WTC11 (cell line): ENCODE data around the gene TRDMT1.

Experiments used
- CBFB ChIP-seq: sonication (generic); formaldehyde crosslinking; IDR thresholded peaks from 2 replicates; pipeline ENCODE4 v1.8.1; 2022; ENCODE audit warnings: mild to moderate bottlenecking, low read depth, missing genetic modification reagents
- ELF4 ChIP-seq: sonication (generic); formaldehyde crosslinking; IDR thresholded peaks from 2 replicates; pipeline ENCODE4 v1.8.1; 2022; ENCODE audit warnings: low read depth, mild to moderate bottlenecking, moderate library complexity, missing genetic modification reagents
- ESRRA ChIP-seq: sonication (generic); formaldehyde crosslinking; IDR thresholded peaks from 2 replicates; pipeline ENCODE4 v1.8.1; 2022; ENCODE audit warnings: mild to moderate bottlenecking, missing genetic modification reagents, borderline replicate concordance
- FOXP1 ChIP-seq: sonication (generic); formaldehyde crosslinking; IDR thresholded peaks from 2 replicates; pipeline ENCODE4 v1.8.0; 2022; ENCODE audit warnings: missing genetic modification reagents, mild to moderate bottlenecking, moderate library complexity, borderline replicate concordance
- IRF2 ChIP-seq: sonication (generic); formaldehyde crosslinking; IDR thresholded peaks from 2 replicates; pipeline ENCODE4 v1.8.0; 2022; ENCODE audit warnings: low read depth, missing genetic modification reagents, borderline replicate concordance
- JUN ChIP-seq: sonication (generic); formaldehyde crosslinking; IDR thresholded peaks from 2 replicates; pipeline ENCODE4 v1.8.0; 2023; ENCODE audit warnings: mild to moderate bottlenecking, missing genetic modification reagents
- NFE2L1 ChIP-seq: sonication (generic); formaldehyde crosslinking; IDR thresholded peaks from 2 replicates; pipeline ENCODE4 v1.8.1; 2023; ENCODE audit warnings: missing genetic modification reagents
- SP1 ChIP-seq: sonication (generic); formaldehyde crosslinking; conservative IDR thresholded peaks from 2 replicates; pipeline ENCODE4 v1.8.1; 2022; ENCODE audit warnings: missing genetic modification reagents
- TF ChIP-seq, protein P1 (sequence below): fragments of 200-600 bp; IDR thresholded peaks from 2 replicates; pipeline ENCODE4 v1.8.0; 2022; ENCODE audit warnings: antibody characterized with exemption
- TF ChIP-seq, protein P2 (sequence below): sonication (generic); formaldehyde crosslinking; IDR thresholded peaks from 2 replicates; pipeline ENCODE4 v1.8.1; 2022; ENCODE audit warnings: low read depth, mild to moderate bottlenecking, moderate library complexity, missing genetic modification reagents, borderline replicate concordance
- TF ChIP-seq, protein P3 (sequence below): sonication (generic); formaldehyde crosslinking; IDR thresholded peaks from 2 replicates; pipeline ENCODE4 v1.8.0; 2022; ENCODE audit warnings: mild to moderate bottlenecking, missing genetic modification reagents

DNA sequence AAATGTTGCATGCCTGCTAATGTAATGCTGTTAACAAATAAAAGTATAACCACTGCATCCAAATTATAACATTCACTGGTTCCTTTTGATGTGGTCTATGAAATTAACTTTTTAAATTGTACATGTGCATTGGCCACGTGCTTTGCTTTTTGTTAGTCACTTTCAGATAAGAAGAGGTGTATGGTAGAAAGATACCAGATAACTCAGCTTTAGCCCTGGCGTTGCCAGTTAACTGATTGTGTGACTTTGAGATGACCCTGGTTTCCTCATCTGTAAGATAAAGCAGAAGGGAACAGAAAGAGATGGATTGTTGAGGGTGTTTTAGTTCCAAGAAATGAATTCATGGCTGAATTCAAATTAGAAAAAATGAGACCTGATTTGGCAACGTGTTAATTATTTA lies 1.9 kb upstream of the TRDMT1 start:
- TF ChIP-seq, protein P1, sequence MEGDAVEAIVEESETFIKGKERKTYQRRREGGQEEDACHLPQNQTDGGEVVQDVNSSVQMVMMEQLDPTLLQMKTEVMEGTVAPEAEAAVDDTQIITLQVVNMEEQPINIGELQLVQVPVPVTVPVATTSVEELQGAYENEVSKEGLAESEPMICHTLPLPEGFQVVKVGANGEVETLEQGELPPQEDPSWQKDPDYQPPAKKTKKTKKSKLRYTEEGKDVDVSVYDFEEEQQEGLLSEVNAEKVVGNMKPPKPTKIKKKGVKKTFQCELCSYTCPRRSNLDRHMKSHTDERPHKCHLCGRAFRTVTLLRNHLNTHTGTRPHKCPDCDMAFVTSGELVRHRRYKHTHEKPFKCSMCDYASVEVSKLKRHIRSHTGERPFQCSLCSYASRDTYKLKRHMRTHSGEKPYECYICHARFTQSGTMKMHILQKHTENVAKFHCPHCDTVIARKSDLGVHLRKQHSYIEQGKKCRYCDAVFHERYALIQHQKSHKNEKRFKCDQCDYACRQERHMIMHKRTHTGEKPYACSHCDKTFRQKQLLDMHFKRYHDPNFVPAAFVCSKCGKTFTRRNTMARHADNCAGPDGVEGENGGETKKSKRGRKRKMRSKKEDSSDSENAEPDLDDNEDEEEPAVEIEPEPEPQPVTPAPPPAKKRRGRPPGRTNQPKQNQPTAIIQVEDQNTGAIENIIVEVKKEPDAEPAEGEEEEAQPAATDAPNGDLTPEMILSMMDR, result no peak
- TF ChIP-seq ESRRA (no peak), NFE2L1 (CRISPR knock-in tag) (no peak), ELF4 (CRISPR knock-in tag) (no peak), IRF2 (CRISPR knock-in tag) (no peak), FOXP1 (no peak), JUN (CRISPR knock-in tag) (no peak), CBFB (CRISPR knock-in tag) (no peak), SP1 (CRISPR knock-in tag) (no peak)
- TF ChIP-seq, protein P2, sequence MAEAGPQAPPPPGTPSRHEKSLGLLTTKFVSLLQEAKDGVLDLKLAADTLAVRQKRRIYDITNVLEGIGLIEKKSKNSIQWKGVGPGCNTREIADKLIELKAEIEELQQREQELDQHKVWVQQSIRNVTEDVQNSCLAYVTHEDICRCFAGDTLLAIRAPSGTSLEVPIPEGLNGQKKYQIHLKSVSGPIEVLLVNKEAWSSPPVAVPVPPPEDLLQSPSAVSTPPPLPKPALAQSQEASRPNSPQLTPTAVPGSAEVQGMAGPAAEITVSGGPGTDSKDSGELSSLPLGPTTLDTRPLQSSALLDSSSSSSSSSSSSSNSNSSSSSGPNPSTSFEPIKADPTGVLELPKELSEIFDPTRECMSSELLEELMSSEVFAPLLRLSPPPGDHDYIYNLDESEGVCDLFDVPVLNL, result no peak
- TF ChIP-seq, protein P3, sequence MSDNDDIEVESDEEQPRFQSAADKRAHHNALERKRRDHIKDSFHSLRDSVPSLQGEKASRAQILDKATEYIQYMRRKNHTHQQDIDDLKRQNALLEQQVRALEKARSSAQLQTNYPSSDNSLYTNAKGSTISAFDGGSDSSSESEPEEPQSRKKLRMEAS, result no peak
